ENCODE measurements around the gene ZNF654. TPM values are rescaled to one million over a fixed set of nuclear protein-coding genes. Genes with fewer than 3 reads are reported as not detected.

The ZNF654 gene
- total and polyA plus RNA-seq, 9 of the 15 experiments (the other 6 are each of a cell fraction or from before 2014, with no cell fraction given), result 2.4 to 8.6 (median 5.1) TPM

- TF ChIP-seq TRIM25 (IDR thresholded peaks at IDR 0.05; ENCODE audit: borderline replicate concordance) (no peak), TBP (optimal IDR thresholded peaks at IDR 0.05; ENCODE audit: low read depth, low read length) (no peak), HDGF (IDR thresholded peaks at IDR 0.05) (no peak), TSHZ1 (CRISPR knock-in tag; IDR thresholded peaks at IDR 0.05) (no peak), TFE3 (CRISPR knock-in tag; IDR thresholded peaks at IDR 0.05) (no peak), MAFF (IDR thresholded peaks at IDR 0.05; ENCODE audit: low read length) (peak; percentile 73; the same call in 1 of the 2 replicates)
Measured at GRCh38 chr3:88078932-88079331, 19.9 kb downstream of the ZNF654 start (continued).

All from K562 (cell line).